ENCODE data around the gene EVC2.
A peak's percentile ranks its signal among the peaks of the same experiment; 100 is the strongest.

EVC2 gene

DNA sequence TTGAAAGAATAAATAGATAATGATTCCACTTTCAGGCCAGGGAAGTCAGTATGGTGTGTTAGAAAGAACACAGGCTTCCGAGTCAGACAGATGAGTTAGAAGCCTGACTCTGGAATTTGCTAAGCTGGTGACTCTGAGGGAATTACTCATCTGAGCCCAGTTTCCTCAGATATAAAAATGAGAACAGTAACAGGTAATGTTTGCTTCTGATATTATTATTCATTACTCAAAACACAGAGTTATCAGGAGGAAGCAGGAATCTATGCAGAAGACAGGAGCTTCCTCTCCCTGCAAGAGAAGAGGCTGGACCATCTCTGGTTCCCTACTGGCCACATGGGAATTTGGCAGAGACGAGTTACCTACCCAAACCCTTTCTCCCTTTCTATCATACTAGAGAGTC lies 163.1 kb downstream of the EVC2 start:
- DNase-seq (ENCODE audit: low read depth in 1 of 2, low spot score in 1 of 2) = no peak
- no peak for TF ChIP-seq JUND (IDR thresholded peaks at IDR 0.05; ENCODE audit: low read depth)
- in situ Hi-C loops (cut with HindIII; ENCODE audit: low pct_unique_long_range_greater_than_20kb, low sequenced_read_pairs) = no loop called here

DNA sequence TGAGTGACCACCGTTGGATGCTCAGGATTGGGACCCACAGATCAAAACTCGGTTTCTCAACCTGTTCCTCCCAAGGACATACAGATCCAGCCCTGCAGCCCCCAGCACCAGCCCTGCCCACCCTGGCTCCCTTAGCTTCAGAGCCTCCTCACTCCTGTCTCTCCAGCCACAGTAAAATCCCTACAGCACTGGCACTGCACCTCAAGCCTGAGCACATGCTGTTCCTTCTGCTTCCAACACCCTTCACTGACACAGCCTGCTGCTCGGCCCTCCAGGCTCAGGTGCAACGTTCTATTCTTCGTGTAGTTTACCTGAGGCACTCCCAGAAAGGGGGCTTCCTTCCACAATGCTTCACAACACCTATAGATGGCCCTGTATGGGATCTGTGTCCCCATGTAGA lies 163.6 kb downstream of the EVC2 start:
- no peak for TF ChIP-seq JUND (IDR thresholded peaks at IDR 0.05; ENCODE audit: low read depth)
- in situ Hi-C loops (cut with HindIII; ENCODE audit: low pct_unique_long_range_greater_than_20kb, low sequenced_read_pairs) = no loop called here
- no peak for DNase-seq (ENCODE audit: low read depth in 1 of 2, low spot score in 1 of 2)

DNA sequence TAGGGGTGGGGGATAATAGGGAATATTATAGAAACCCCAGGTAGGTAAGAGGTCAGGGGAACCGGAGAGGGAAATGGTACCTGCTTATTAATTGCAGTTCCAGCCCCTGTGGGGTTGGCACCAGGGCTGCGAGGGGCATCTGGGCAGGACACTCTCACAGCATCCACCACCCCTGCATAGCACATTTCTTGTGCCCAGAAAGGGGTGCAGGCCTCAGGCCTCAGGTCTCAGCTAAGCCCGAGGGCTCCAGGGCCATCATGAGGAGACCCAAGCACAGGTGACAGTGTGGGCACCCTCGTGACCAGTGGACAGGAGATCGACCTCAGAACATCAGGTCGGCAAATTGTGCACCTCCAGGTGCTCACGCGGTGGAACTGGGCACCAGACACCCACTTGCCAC lies 164.7 kb downstream of the EVC2 start:
- no peak for DNase-seq (ENCODE audit: low read depth in 1 of 2, low spot score in 1 of 2)
- in situ Hi-C loops (cut with HindIII; ENCODE audit: low pct_unique_long_range_greater_than_20kb, low sequenced_read_pairs) = no loop called here
- no peak for TF ChIP-seq JUND (IDR thresholded peaks at IDR 0.05; ENCODE audit: low read depth)

DNA sequence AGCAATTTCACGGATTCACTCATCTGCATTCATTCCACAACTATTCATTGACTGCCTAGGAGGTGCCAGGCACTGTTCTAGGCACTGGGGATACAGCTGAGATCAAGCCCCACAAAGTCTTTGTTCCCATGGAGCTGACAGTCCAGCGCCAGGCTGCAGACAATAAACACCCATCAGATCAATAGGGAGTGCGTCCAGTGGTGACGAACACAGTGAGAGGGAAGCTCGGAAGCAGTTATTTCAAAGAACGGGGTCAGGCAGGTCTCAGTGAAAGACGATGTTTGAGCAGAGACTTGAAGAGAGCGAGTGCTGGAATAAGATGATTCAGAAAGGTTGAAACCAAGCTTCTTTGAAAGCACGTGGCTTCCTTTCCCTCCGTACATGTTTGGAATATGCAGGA lies 167.2 kb downstream of the EVC2 start:
- in situ Hi-C loops (cut with HindIII; ENCODE audit: low pct_unique_long_range_greater_than_20kb, low sequenced_read_pairs) = no loop called here
- DNase-seq (ENCODE audit: low read depth in 1 of 2, low spot score in 1 of 2) = no peak
- no peak for TF ChIP-seq JUND (IDR thresholded peaks at IDR 0.05; ENCODE audit: low read depth)

DNA sequence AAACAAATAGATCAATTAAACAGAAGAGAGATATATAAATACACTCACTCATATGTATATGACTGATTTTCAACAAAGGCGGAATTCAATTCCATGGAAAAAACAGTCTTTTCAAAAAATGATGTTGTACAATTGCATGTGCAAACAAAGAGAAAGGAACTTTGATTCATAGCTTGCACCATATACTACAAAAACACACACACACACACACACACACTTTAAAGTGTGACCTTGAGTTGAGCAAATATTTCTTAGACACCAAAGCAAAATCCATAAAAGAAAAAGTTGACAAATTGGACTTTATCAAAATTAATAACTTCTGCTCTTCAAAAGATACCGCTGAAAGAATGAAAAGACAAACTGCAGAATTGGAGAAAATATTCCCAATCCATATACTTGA lies 168.8 kb downstream of the EVC2 start:
- no peak for TF ChIP-seq JUND (IDR thresholded peaks at IDR 0.05; ENCODE audit: low read depth)
- in situ Hi-C loops (cut with HindIII; ENCODE audit: low pct_unique_long_range_greater_than_20kb, low sequenced_read_pairs) = no loop called here
- no peak for DNase-seq (ENCODE audit: low read depth in 1 of 2, low spot score in 1 of 2)

DNA sequence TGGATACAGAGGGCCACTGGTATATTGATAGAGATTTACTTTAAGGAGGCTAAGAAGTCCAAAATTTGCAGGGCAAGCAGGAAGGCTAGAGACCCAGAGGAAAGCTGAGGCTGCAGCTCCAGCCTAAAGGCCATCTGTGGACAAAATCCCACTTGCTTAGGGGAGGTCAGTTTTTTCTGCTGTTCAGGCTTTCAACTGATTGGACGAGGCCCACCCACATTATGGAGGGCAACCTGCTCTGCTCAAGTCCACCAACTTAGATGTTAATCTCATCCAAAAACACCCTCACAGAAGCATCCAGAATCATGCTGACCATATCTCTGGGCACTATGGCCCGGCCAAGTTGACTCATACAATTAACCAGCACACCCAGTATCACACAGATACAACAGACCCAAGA lies 176.3 kb downstream of the EVC2 start:
- in situ Hi-C loops (cut with HindIII; ENCODE audit: low pct_unique_long_range_greater_than_20kb, low sequenced_read_pairs) = no loop called here

DNA sequence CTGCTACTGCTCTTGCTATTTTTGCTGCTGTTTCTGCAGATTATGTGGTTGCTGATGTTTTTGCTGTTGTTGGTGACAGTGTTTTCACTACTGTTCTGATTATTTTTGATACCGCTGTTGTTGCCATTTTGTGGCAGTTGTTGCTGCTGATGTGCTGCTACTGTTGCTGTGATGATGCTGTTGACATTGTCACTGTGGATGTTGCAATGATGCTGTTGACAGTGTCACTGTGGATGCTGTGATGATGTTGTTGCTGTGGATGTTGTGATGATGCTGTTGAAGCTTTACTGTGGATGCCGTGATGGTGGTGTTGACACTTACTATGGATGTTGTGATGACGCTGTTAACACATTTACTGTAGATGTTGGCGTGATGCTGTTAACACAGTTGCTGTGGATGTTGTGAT lies 180.3 kb downstream of the EVC2 start:
- no peak for DNase-seq (ENCODE audit: low read depth in 1 of 2, low spot score in 1 of 2)
- in situ Hi-C loops (cut with HindIII; ENCODE audit: low pct_unique_long_range_greater_than_20kb, low sequenced_read_pairs) = no loop called here
- no peak for TF ChIP-seq JUND (IDR thresholded peaks at IDR 0.05; ENCODE audit: low read depth)

More for the DNA sequence above, 176.3 kb downstream of the EVC2 start:
- DNase-seq (ENCODE audit: low read depth in 1 of 2, low spot score in 1 of 2) = no peak
- TF ChIP-seq JUND (IDR thresholded peaks at IDR 0.05; ENCODE audit: low read depth) = no peak

DNA sequence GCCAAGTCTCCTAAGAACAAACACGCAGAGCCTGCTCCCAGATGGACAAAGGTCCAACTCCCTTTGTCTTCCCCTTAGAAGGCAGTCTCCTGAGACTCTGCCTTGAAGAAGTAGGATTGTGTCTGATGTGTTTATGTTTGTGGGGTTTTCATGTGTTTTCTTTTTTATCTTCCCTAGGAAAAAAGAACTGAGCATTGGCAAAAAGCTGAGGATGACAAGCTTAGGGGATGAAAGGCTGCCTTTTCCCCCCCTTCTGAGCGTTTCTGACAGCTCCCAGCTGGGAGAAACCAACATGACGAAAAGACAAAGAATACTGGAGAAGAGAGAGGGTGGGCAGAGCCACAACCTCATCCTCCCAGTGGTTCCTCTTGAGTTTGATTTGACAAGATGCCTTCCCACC lies 181.1 kb downstream of the EVC2 start:
- no peak for TF ChIP-seq JUND (IDR thresholded peaks at IDR 0.05; ENCODE audit: low read depth)
- DNase-seq (ENCODE audit: low read depth in 1 of 2, low spot score in 1 of 2) = no peak
- in situ Hi-C loops (cut with HindIII; ENCODE audit: low pct_unique_long_range_greater_than_20kb, low sequenced_read_pairs) = no loop called here

DNA sequence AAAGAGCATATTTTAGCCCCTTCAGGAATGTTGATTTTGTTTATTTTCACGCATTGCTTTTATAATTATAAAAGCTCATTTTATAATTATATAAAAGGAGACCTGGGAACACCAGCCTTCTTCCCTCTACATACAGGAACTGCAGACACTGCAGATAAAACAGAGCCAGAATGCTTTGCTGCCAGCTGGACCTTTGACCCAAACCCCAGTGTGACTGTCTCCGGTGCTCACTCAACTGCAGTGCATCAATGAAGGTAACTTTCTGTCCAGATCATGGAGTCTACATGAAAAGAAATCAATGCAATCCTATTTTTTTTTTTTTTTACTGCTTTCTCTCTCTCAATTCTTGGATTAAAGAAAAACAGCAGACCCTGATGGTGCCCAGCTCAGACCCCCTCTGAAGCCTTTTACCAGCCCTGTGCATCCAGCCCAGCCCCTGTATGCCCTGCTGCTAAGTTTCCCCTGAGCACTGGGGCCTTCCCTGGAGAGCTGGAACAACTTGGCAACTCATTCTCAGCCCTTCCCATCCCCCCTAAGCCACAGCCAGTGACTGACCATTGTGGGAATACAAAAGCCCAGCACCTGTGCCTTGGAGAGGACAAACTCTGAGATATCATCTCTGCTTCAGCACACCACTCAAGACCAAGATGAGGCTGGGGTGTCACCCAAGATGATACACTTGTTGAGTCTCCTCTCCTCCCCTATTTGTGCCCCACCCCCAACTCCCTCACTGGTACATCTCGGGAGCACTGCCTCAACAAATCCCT lies 182.1 kb downstream of the EVC2 start:
- in situ Hi-C loops (cut with HindIII; ENCODE audit: low pct_unique_long_range_greater_than_20kb, low sequenced_read_pairs) = no loop called here
- TF ChIP-seq JUND (IDR thresholded peaks at IDR 0.05; ENCODE audit: low read depth) = no peak
- DNase-seq (ENCODE audit: low read depth in 1 of 2, low spot score in 1 of 2) = no peak

DNA sequence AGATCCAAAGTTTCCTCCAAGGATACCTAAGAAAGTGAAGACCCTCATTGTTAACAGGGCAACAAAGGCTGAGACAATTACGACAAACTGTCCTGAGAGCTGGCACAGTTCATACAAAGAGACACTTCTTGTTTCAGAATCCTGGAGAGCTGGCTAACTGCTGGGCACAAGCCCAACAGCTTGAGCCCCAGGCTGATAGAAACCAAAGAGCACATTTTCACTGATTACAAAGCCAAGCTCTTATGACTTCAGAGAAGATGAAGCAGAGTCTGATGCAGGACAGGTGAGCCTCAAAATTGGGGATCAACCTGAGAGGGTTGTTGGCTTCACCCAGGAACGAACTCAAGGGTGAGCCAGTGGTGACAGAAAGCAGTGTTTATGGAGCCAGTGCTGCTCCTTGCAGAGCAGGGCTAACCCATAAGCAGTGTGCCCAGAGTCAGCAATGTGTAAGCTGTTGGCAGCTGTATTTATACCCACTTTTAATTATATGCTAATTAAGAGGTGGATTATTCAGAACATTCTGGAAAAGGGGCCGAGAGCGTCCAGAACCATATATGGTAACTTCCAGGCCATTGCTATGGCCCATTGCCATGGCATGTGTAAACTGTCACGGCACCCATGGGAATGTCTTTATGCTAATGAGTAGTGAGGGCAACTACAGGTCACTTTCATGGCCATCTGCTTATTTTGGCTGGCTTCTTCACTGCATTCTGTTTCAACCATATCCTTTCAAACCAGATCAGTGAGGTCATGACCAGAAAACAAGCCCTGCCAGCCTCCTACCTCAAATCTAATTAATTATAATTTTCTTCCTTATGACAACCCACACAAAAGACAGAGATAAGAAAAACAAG lies 183.7 kb downstream of the EVC2 start:
- in situ Hi-C loops (cut with HindIII; ENCODE audit: low pct_unique_long_range_greater_than_20kb, low sequenced_read_pairs) = no loop called here
- peak in 1 of 2 experiments; percentile 29 for DNase-seq (ENCODE audit: low read depth in 1 of 2, low spot score in 1 of 2)
- no peak for TF ChIP-seq JUND (IDR thresholded peaks at IDR 0.05; ENCODE audit: low read depth)

DNA sequence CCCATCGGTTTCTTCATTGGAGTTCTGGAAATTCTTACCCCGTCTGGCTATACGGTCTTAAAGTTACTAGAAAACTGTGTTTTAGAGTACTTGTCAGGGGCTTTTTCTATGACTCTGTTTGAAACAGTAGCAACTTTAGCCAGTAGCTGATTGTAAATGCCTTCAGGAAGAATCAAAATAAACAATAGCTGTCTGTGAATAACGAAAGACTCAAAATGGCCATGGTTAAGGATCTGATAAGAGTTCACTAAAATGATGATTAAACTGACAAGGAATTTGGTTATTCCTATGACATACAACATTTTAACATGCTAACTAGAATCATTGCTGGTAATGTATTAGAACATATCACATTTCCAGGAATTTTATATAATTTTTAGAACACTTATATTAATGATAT lies 191.0 kb downstream of the EVC2 start:
- DNase-seq (ENCODE audit: low read depth in 1 of 2, low spot score in 1 of 2) = no peak
- TF ChIP-seq JUND (IDR thresholded peaks at IDR 0.05; ENCODE audit: low read depth) = no peak
- in situ Hi-C loops (cut with HindIII; ENCODE audit: low pct_unique_long_range_greater_than_20kb, low sequenced_read_pairs) = no loop called here

DNA sequence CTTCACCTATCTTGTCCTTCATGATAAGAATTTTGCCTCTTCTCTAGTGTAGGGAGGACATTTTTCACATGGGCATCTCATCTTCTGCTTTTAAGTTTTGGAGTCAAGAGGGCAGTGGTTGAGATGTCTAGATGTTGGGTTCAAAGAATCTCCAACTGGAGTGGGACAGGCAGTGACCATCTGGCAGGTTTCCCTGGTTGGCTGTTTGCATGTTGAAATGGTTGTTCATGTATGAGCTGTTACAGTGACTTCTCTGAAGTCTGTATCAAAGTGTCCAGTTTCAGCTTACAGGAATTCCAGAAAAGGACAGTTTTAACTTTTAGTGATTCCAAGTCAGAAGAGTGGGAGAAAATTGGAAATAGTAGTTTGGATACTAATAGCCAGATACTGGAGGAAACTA lies 192.7 kb downstream of the EVC2 start:
- no peak for TF ChIP-seq JUND (IDR thresholded peaks at IDR 0.05; ENCODE audit: low read depth)
- no peak for DNase-seq (ENCODE audit: low read depth in 1 of 2, low spot score in 1 of 2)
- in situ Hi-C loops (cut with HindIII; ENCODE audit: low pct_unique_long_range_greater_than_20kb, low sequenced_read_pairs) = no loop called here

All from T47D (cell line).